ENCODE data around the gene POM121L2. TPM values are rescaled to one million over a fixed set of nuclear protein-coding genes. Genes with fewer than 3 reads are reported as not detected.

POM121L2 gene
- total RNA-seq: not detected

GRCh38 chr6:27312146-27312949, at the start of gene POM121L2:
TSS of gene POM121L2 (minus strand) at chr6:27312273. CDS start at chr6:27312170, 103 bp downstream.

Other genes starting within 250 kb of the POM121L2 start
- 0.66 TPM for gene PRSS16, start 64.6 kb downstream of the POM121L2 start, total RNA-seq
- 4.6 TPM for gene ZNF391, start 76.5 kb upstream of the POM121L2 start, total RNA-seq
- 21.3 TPM for gene ZNF184, start 160.8 kb upstream of the POM121L2 start, total RNA-seq